OCI-LY3 (cell line): ENCODE measurements around the gene PRDX5.

Experiments used
- EZH2phosphoT487 ChIP-seq: fragments of 200-600 bp; shearing (Covaris generic); IDR thresholded peaks from 2 replicates; pipeline ENCODE4 v1.6.1; 2018; ENCODE audit warnings: antibody characterized with exemption, mixed run types, low read depth
- TF ChIP-seq, protein P1 (sequence below): fragments of 200-600, 300-600 bp; sonication (generic); IDR thresholded peaks from 2 replicates; pipeline ENCODE4 v1.5.1; 2014; ENCODE audit warnings: antibody characterized with exemption, low read length, low read depth

DNA sequence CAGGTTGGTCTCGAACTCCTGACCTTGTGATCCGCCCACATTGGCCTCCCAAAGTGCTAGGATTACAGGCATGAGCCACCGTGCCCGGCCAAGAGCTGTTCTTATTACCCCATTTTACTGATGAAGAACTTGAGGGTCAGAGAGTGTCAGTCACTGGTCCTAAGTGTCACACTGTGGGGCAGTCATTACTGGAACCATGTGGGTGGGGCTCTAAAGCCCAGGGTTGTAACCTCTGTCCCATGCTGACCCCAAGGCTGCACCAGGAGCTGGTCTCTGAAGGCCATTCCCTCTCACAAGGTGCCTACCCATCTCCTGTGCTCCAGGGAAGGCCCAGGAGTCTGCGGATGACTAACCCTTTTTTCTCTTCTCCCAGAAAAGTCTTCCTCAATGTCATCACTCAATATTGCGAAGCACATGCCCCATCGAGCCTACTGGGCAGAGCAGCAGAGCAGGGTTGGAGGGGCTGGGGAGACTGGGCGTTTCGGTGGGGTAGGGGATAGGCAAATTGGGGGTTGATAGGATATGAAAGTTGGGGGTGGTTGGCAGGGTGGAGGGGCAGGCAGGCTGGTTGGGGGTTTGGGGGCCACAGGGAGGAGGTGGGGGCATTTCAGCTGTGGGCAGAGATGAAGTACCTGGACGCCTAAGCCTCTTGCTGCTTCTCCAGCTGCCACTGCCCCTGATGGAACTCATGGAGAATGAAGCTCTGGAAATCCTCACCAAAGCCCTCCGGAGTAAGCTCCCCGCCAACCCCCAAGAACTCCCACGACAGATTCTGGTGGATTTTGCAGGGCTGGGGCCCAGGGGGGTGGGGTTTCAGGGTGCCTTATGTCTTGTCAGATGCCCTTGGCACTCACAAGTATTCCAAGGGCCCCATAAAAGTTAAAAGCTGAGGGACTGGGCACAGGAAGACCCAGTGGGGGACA lies 14.6 kb upstream of the PRDX5 start:
- TF ChIP-seq, protein P1, sequence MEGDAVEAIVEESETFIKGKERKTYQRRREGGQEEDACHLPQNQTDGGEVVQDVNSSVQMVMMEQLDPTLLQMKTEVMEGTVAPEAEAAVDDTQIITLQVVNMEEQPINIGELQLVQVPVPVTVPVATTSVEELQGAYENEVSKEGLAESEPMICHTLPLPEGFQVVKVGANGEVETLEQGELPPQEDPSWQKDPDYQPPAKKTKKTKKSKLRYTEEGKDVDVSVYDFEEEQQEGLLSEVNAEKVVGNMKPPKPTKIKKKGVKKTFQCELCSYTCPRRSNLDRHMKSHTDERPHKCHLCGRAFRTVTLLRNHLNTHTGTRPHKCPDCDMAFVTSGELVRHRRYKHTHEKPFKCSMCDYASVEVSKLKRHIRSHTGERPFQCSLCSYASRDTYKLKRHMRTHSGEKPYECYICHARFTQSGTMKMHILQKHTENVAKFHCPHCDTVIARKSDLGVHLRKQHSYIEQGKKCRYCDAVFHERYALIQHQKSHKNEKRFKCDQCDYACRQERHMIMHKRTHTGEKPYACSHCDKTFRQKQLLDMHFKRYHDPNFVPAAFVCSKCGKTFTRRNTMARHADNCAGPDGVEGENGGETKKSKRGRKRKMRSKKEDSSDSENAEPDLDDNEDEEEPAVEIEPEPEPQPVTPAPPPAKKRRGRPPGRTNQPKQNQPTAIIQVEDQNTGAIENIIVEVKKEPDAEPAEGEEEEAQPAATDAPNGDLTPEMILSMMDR, result no peak
- TF ChIP-seq EZH2phosphoT487, result no peak
